ENCODE data around the gene TMPRSS11D.

Gene TMPRSS11D

DNA sequence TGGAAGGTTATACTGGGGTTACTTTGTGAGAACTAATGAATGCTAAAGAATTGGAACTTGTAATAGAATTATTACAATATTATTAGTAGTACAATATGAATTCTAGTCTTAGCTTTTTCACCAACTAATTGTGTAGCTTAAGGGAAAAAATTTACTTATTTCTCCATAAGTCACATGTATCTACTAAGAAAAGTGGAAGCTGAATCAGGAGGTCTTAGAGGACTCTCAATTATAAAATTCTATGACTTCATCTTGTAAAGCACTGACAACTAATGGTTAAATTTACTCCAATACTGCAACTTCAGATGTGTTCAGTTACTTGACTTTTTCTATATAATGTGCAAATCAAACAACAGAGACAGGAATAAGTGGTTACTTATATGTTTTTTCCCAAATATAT, 899 bp upstream of the TMPRSS11D start:
- DNase-seq = no peak

DNA sequence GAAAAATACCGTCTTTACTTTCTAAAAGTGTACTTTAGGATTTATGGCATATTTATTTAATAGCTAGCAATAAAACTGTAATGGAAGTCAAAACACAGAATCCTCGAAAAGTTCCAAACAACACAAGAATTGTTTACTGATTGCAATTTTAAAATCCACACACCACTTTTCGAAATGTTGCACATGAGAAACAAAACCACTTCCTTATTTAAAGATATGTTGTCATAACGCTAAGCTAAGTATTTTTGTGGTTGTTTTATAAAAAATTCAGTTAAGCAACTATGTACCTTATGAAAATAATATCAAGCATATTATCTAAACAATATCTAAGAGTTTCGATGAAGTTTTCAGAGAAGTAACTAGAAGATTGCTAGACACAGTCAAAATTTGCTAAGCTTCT, 344 bp downstream of the TMPRSS11D start:
- no peak for DNase-seq

DNA sequence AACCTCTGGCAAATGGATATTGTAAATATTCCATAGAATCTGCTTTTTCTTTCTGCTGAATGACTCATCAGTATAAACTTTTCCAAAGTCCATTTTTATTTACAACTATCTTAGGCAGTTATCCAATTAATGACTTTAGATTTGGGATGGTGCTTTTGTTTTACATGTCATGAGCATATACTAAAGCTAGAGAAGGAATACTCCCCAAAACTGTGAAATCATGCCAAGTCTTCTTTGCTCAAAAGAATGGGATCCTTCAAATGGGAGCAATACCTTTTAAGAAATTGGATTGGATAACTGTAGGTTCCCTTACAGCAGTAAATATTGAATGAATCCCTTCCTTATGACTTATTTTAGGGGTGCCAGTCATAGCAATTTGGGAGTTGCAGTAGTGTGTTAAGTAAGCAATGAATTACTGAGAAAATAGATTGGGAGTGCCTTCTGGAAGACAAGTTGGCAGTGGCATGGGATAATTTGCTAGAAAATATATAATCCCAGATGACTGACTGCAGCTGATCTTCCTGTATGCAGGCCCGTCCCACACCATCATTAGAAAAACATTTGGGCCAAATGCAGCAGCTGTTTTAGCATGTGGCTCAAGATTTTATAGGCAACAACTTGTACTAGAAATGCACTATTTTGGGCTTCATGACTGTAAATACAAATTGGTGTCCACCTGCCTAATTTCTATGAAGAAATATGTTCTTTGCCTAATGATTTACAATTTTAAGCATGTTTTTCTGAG, 2.8 kb downstream of the TMPRSS11D start:
- no peak for DNase-seq

DNA sequence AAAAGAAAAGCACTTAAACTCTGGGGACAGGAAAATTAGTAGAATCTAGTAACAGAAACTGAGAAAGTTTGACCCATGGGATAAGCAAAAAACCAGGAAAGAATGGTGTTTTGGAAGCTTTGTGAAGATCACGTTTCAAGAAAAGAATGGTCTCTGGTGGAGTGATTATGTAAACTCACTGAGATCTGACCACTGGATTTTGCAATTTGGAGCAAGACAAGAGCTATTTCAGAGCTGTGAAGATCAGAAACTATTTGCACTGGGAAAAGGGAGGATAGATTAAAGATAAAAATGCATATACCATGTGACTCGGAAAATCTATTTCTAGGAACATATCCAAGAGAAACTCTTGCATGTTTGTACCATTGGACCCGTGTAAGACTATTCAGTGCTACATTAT, 4.3 kb downstream of the TMPRSS11D start:
- DNase-seq = no peak

DNA sequence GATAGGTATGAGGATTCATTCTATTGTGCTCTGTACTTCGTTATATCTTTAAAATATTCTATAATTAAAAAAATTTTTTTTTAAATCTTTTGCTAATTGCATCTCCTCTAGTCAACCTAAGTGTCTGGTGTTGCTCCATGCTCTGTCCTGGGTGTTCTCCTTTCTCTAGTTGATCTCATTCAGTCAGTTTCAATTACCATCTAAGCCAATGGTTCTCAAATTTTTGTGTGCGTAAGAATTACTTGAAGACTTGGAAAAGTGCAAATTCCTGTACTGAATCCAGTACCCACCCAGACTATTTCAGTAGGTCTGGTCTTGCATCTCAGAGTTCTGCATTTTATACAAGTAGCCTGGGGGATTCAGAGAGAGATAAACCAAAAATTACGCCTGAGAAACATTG, 6.7 kb downstream of the TMPRSS11D start:
- no peak for DNase-seq

DNA sequence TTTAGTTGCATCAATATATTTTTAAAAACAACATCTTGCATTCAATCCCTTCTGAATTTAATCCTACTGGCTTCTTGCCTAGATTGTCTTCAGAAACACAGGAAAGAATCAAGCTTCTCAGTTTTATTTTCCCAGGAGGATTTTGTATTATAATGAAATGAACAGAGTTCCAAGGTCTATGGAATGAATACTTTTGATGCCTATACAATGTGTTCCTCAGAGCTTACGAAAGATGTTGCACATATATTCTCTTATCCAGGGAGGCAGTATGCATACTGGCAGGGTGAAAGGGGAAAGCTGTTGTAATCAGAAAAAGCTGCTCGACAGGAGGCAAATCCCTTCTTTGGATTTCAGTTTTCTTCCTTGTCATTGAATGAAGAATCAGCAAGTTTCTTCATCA, 8.8 kb downstream of the TMPRSS11D start:
- DNase-seq = no peak

DNA sequence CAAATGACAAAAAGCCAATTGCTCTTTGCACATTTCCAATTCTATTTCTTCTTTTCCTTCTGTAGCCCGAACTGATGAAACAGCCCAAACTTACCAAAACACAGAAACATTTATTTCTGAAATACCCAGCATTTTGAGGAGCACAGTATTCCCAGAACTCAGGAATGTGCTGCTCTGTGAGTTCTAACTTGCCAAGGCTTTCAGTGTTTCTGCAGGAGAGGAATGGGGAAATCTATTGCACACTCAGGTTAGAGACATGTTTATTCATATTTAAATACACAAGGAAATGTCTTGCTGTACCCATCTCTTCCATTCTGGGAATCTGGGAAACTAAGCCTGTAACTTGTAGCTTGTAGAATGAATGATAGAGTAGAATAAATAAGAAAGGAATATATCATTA, 10.7 kb downstream of the TMPRSS11D start:
- no peak for DNase-seq

DNA sequence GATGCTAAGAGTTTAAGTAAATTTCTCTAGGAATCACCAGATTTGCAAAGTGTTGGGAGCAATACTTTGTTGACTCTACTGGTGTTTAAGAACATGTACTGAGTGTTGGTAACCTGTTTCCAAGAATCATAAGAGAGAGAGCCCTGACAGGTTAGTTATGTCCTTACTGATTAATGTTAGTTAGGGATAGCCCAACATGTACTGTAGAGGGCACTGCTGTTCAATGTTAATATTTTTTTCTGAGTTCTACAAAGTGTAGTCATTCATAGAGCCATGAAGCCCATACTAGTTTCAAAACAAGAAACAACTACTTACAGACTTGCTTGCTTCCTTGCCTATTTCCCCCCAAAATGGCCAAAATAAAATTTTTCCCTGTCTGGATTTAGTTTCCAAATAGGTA, 11.9 kb downstream of the TMPRSS11D start:
- no peak for DNase-seq

DNA sequence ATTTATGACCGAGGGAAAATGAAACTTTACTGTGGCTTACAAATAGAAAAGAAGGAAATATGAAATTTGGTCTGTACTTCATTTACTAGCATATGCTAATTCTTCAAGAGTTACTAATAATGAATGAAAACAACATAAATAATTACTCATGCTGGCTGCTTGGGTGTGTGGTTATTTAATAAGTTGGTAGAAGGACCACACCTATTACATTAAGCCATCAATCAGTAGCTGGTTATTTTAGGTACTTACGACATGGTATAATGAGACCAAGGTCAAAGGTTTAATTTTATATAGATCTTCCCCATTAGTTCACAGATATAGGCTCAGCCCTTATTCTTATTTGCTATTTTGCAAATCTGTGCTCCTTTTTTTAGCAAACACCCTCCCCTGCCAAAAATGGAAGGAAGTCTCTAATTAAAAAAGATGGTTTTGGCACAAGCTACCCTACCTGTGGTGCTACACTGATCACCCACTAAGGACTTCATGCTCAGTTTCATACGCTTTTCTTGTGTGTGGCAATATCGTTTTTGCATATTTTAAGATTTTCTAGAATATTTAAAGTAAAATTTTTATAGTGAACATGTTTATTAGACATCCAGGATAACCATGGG, 14.1 kb downstream of the TMPRSS11D start:
- no peak for DNase-seq

DNA sequence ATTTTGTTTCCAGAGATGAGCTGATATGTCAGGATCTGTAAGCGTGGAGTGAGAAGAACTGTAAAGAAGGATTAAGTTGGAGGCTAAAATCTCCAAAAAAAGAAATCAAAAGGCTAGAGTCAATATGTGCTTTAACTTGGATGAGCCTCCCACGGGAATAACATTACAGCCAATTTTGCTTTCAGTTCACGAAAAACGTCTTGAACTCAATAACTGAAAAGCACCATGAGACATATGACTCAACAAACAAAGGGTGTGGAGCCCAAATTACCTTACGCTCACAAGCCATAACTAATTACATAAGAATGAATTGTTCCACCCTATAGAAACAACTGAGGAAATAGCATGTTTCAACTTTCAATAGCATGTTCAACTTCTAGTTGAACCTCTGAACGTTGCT, 22.3 kb downstream of the TMPRSS11D start:
- DNase-seq = no peak

DNA sequence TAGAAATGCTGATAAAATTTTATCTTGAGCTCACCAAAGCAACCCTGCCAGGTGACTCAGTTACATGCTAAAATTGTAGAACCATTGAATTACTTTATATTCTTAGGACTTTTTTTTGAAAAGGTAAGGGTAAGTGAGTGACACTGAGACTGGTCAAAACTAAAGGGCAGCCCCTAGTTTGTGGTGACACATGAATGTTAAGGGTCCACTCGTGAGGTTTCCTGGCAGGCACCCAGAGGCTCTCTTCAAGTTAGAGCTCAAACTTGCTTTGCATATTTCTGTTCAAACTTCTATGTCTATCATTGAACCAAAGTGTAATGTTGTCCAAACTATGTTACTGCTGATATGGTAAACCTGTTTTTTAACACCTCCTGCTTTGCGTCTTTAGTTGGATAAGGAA, 30.5 kb downstream of the TMPRSS11D start:
- DNase-seq = no peak

DNA sequence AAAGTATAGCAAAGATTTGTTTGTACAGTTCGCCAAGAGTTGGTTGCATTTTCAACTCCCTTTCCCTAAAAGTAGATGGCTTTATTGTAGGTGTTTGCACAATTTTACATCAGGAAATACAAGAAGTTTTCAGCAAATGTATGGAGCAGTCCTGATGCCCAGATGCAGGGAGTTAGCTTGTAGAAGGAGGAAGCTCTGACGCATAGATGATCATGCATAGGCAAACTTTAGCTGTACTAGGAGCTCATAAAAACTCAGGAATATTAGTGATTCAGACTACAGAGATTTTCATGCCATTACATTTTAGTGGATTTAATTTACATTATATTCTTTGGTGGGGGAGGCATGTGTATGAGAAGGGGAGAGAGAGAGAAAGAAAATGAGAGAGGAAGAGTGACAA, 62.9 kb downstream of the TMPRSS11D start:
- no peak for DNase-seq

DNA sequence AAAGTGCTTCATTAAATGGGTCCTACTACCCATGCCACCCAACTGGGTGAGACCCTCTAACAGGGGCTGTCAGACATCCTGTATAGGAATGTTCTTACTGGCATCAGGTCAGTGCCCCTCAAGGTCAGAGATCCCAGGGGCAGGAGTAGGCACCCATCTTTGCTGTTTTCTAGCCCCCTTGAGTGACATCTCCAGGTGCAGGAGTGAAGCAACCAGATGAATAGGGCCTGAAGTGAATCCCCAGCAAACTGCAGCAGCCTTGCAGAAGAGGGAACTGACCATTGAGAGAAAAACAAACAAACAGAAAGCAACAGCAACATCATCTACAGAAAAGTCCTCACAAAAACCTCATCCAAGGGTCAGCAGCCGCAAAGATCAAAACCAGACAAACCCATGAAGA, 73.8 kb downstream of the TMPRSS11D start:
- no peak for DNase-seq

DNA sequence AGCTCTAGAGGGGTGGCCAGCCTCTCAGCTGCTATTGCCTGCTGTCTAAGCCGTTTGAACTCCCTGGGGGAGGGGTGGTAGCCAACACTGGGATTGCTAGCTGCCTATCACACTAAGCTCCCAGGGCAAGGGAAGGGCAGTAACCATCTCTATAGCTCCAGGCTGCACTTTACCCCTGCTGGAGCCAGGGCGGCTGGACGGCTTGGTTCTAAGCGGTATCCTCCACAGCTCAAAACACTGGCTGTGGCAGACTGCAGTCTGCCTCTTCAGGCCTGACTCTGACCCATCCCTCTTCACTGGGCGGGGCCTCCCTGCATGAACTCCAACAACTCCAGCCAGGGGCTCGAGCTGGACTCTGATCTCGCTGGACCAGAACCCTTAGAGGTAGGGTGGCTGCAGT, 74.3 kb downstream of the TMPRSS11D start:
- DNase-seq = no peak

DNA sequence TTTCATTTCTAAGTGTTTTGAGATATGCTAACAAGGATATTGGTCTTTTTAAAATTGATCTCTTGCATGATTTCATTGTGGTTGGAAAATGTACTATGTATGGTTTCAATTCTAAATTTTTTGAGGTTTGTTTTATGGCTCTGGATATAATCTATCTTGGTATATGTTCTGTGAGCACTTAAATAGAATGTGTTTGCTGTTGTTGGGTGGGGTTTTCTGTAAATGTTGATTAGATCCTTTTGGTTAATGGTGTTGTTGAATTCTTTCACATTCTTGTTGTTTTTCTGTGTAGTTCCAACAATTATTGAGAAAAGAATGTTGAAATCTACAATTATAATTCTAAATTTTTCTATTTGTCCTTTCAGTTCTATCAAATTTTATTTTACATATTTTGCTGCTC, 87.0 kb downstream of the TMPRSS11D start:
- no peak for DNase-seq

DNA sequence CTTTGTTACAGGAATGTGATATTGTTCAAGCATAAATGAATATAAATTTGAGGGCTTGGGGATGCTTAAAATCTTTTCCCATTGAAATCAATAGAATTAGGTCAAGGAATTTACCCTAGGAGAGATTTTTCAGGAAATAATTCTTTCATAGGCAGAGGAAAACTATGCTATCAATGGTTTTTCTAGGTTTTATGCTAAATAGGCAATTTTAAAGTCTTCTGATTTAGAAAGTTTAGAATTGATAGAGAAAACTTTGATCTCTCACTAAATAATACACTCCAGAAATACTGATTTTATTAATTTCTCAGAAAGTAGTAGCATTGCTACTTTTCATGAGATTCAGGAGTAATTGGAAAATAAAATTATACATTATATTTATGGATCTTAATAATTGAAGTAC, 93.1 kb downstream of the TMPRSS11D start:
- DNase-seq = no peak

DNA sequence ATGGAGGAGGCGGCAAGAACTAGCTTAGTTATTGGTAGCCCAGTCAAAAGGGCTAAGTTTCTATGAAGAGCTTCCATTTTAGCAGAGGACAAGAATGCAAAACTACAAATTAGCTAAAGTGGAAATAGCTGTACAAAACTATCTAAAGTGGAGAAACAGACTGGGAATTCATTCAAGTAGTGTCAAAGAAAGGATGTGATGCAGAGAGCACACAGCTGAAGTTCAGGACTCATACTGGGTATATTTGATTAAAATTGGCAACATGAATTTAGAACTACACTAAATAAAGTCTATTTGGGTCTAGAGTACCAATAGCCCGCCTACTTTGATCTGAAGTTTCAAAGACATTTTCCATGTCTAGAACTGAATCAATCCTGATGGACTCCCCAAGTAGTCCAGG, 96.5 kb downstream of the TMPRSS11D start:
- DNase-seq = no peak

DNA sequence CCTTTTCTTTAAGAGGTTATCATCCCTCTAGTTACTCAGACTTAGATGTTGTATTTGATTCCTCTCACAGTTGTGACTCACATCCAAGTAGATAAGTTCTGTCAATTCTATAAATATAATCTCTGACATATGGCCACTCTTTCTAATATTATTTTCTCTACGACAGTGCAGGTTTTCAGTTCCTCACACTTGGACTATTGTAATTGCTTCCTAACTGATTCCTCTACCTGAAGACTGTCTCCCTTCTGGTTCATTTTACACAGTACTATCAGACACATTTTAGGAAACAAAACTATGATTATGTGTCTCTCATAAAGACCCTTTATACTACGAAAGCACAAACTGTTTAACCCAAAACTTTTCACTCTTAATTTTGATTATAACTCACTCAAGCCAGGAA, 98.3 kb downstream of the TMPRSS11D start:
- no peak for DNase-seq

DNA sequence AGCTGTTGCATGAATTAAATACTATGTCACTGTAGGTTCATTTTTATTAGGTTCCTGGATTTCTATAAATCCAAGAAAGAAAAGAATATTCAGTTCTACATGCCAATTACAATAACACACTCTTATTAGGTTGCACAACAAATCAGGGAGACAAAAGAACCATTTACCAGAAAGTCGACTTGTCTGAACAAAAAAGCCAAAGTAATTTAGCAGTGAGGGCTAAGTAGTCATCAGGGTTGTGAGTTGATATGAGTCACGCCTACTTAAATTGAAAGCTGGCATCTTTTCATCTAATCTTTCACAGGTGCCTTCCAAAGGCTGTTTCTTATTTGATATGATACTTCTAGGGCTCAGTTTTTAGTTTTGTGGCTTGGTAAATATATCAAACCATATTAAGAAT, 104.2 kb downstream of the TMPRSS11D start:
- no peak for DNase-seq

DNA sequence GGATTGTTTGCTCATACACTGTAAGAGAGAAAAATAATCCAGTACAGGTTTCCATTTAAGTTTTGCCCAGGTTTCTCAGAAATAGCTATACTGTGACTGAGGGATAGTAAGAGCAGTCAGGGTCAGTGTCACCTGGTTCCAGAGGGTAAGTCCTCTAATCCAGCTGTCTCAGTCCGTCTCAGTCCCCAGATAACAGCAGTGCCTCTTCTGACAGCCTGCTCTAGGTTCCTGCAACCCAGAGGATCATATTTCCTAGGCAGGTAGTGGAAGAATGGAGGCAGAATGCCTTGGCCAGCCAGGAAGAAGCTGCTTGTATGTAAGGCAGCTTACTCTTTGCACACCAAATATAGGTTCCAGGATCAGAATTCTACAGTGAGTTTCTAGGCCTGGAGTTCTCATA, 107.1 kb downstream of the TMPRSS11D start:
- no peak for DNase-seq

Data from CD4-positive, alpha-beta T cell treated with Interleukin-4 for 1 hour (primary cell).